GM23338 (cell line): Measurements from ENCODE around the gene HPD. TPM values are rescaled to one million over a fixed set of nuclear protein-coding genes. Genes with fewer than 3 reads are reported as not detected.

Source experiments
- ATAC-seq: fragments of 200-7000 bp; cut with Tn5 transposase; 3 replicates; pipeline ENCODE4 v1.9.1; 2020
- DNase-seq: peaks from one replicate; pipeline ENCODE4 v3.0.0-alpha.2; 2015; ENCODE audit warnings: low spot score
- H2AFZ ChIP-seq: fragments of 200-600 bp; sonication (generic); 2 replicates; pipeline ENCODE4 v1.8.0; 2016; ENCODE audit warnings: antibody characterized with exemption, mild to moderate bottlenecking, moderate library complexity
- H3F3A ChIP-seq: fragments of 200-600 bp; sonication (generic); replicated peaks from 2 replicates; pipeline ENCODE4 v1.8.0; 2017; ENCODE audit warnings: antibody characterized with exemption, mixed run types, low read depth
- H3K27ac ChIP-seq: fragments of 200-600 bp; sonication (generic); 2 replicates; pipeline ENCODE4 v1.6.1; 2016; ENCODE audit warnings: low read depth
- H3K27me3 ChIP-seq: fragments of 200-600 bp; sonication (generic); 2 replicates; pipeline ENCODE4 v1.8.0; 2016; ENCODE audit warnings: mild to moderate bottlenecking, mixed run types, moderate library complexity; ENCODE audit not compliant: insufficient read depth
- H3K36me3 ChIP-seq: fragments of 200-600 bp; sonication (generic); 2 replicates; pipeline ENCODE4 v1.8.0; 2016; ENCODE audit warnings: mild to moderate bottlenecking; ENCODE audit not compliant: insufficient read depth
- H3K4me1 ChIP-seq: fragments of 200-600 bp; sonication (generic); 2 replicates; pipeline ENCODE4 v1.8.0; 2016; ENCODE audit warnings: mild to moderate bottlenecking, moderate library complexity; ENCODE audit not compliant: insufficient read depth
- H3K4me2 ChIP-seq: fragments of 200-600 bp; sonication (generic); 2 replicates; pipeline ENCODE4 v1.7.1; 2017; ENCODE audit warnings: mixed run types
- H3K4me3 ChIP-seq: fragments of 200-600 bp; sonication (generic); 2 replicates; pipeline ENCODE4 v1.6.1; 2016; ENCODE audit warnings: mixed run types
- H3K79me2 ChIP-seq: fragments of 200-600 bp; sonication (generic); replicated peaks from 2 replicates; pipeline ENCODE4 v1.8.0; 2017; ENCODE audit warnings: mild to moderate bottlenecking; ENCODE audit not compliant: insufficient read depth
- H3K9me2 ChIP-seq: fragments of 200-600 bp; sonication (generic); 2 replicates; pipeline ENCODE4 v1.8.0; 2017; ENCODE audit not compliant: insufficient read depth
- H4K20me1 ChIP-seq: fragments of 200-600 bp; sonication (generic); replicated peaks from 2 replicates; pipeline ENCODE4 v1.8.0; 2017; ENCODE audit warnings: mild to moderate bottlenecking; ENCODE audit not compliant: insufficient read depth
- H3K27ac Mint-ChIP-seq: 2 replicates; pipeline ENCODE4 v1.8.0; 2020; ENCODE audit warnings: inconsistent platforms, mild to moderate bottlenecking, moderate library complexity, mixed read lengths
- H3K27me3 Mint-ChIP-seq: 3 replicates; pipeline ENCODE4 v1.8.0; 2022; ENCODE audit warnings: low read depth, mild to moderate bottlenecking, moderate library complexity, mixed read lengths, inconsistent platforms; ENCODE audit not compliant: insufficient read depth, poor library complexity
- H3K36me3 Mint-ChIP-seq: 3 replicates; pipeline ENCODE4 v1.8.0; 2021; ENCODE audit warnings: low read depth, mild to moderate bottlenecking, inconsistent platforms, moderate library complexity, mixed read lengths
- H3K4me1 Mint-ChIP-seq: 3 replicates; pipeline ENCODE4 v1.8.0; 2020; ENCODE audit warnings: mild to moderate bottlenecking, inconsistent platforms, mixed read lengths
- H3K4me3 Mint-ChIP-seq: 3 replicates; pipeline ENCODE4 v1.8.0; 2021; ENCODE audit warnings: moderate library complexity, mild to moderate bottlenecking, inconsistent platforms, mixed read lengths
- H3K9me3 Mint-ChIP-seq: 3 replicates; pipeline ENCODE4 v1.8.0; 2020; ENCODE audit warnings: moderate library complexity, mild to moderate bottlenecking, inconsistent platforms, mixed read lengths
- CREB1 ChIP-seq: fragments of 250-450 bp; sonication (Bioruptor Pico); IDR thresholded peaks from 2 replicates; pipeline ENCODE4 v1.5.0; 2020; ENCODE audit warnings: low read depth, mild to moderate bottlenecking, moderate library complexity
- EZH2 ChIP-seq: fragments of 200-600 bp; sonication (generic); IDR thresholded peaks from one replicate; pipeline ENCODE4 v1.8.0; 2017; ENCODE audit warnings: antibody characterized with exemption, mild to moderate bottlenecking, low read depth; ENCODE audit not compliant: unreplicated experiment
- EZH2phosphoT487 ChIP-seq: fragments of 200-600 bp; sonication (generic); IDR thresholded peaks from one replicate; pipeline ENCODE4 v1.8.1; 2018; ENCODE audit warnings: antibody characterized with exemption; ENCODE audit not compliant: unreplicated experiment
- JUNB ChIP-seq: IDR thresholded peaks from one replicate; pipeline ENCODE4 v1.6.1; 2016; ENCODE audit warnings: antibody characterized with exemption; ENCODE audit not compliant: unreplicated experiment
- NANOG ChIP-seq: IDR thresholded peaks from 2 replicates; pipeline ENCODE4 v1.6.1; 2016; ENCODE audit warnings: antibody characterized with exemption, borderline replicate concordance
- STAT1 ChIP-seq: IDR thresholded peaks from one replicate; pipeline ENCODE4 v1.6.1; 2016; ENCODE audit warnings: antibody characterized with exemption; ENCODE audit not compliant: unreplicated experiment
- ZNF114 ChIP-seq: fragments of 250-450 bp; sonication (Bioruptor Pico); IDR thresholded peaks from 2 replicates; pipeline ENCODE4 v1.5.0; 2020; ENCODE audit warnings: mild to moderate bottlenecking, moderate library complexity
- ZNF331 ChIP-seq: fragments of 250-450 bp; sonication (Bioruptor Pico); IDR thresholded peaks from 2 replicates; pipeline ENCODE4 v1.5.0; 2020; ENCODE audit warnings: low read depth, mild to moderate bottlenecking, moderate library complexity
- polyA plus RNA-seq: library from polyadenylated mRNA; unstranded; fragments of >200 nt; fragmentation: Nextera tagmentation; extraction: Ambion mirVana; gene quantifications from 2 replicates; pipeline ENCODE4 v1.2.1, GENCODE V29; 2016
- total RNA-seq: library from RNA; depleted of rRNA; stranded (reverse); fragments of >200 nt; shearing (Covaris generic); gene quantifications from 2 replicates; pipeline ENCODE4 v1.2.3, GENCODE V29; 2014
- TF ChIP-seq, protein P1 (sequence below): fragments of 250-450 bp; sonication (Bioruptor Pico); IDR thresholded peaks from 2 replicates; pipeline ENCODE4 v1.5.0; 2020; ENCODE audit warnings: mild to moderate bottlenecking, moderate library complexity
- TF ChIP-seq, protein P2 (sequence below): IDR thresholded peaks from 2 replicates; pipeline ENCODE4 v1.6.1; 2016; ENCODE audit warnings: antibody characterized with exemption
- TF ChIP-seq, protein P3 (sequence below): IDR thresholded peaks from one replicate; pipeline ENCODE4 v1.6.1; 2018; ENCODE audit warnings: antibody characterized with exemption; ENCODE audit not compliant: unreplicated experiment

HPD gene
- total and polyA plus RNA-seq, 2 experiments from 2014 or later, result not detected

DNA sequence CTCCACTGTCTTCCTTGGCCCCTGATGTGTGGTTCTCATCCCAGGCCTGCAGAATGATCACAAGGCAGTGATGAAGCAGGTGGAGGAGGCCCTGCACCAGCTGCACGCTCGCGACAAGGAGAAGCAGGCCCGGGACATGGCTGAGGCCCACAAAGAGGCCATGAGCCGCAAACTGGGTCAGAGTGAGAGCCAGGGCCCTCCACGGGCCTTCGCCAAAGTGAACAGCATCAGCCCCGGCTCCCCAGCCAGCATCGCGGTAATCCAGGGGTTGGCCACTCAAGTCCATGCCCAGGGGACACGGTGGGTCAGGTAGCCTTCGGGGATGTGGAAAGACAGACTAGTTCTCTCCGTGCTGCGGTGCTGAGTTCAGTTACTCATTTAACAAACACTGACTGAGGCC, 40.9 kb upstream of the HPD start (continued):
- TF ChIP-seq, protein P1, sequence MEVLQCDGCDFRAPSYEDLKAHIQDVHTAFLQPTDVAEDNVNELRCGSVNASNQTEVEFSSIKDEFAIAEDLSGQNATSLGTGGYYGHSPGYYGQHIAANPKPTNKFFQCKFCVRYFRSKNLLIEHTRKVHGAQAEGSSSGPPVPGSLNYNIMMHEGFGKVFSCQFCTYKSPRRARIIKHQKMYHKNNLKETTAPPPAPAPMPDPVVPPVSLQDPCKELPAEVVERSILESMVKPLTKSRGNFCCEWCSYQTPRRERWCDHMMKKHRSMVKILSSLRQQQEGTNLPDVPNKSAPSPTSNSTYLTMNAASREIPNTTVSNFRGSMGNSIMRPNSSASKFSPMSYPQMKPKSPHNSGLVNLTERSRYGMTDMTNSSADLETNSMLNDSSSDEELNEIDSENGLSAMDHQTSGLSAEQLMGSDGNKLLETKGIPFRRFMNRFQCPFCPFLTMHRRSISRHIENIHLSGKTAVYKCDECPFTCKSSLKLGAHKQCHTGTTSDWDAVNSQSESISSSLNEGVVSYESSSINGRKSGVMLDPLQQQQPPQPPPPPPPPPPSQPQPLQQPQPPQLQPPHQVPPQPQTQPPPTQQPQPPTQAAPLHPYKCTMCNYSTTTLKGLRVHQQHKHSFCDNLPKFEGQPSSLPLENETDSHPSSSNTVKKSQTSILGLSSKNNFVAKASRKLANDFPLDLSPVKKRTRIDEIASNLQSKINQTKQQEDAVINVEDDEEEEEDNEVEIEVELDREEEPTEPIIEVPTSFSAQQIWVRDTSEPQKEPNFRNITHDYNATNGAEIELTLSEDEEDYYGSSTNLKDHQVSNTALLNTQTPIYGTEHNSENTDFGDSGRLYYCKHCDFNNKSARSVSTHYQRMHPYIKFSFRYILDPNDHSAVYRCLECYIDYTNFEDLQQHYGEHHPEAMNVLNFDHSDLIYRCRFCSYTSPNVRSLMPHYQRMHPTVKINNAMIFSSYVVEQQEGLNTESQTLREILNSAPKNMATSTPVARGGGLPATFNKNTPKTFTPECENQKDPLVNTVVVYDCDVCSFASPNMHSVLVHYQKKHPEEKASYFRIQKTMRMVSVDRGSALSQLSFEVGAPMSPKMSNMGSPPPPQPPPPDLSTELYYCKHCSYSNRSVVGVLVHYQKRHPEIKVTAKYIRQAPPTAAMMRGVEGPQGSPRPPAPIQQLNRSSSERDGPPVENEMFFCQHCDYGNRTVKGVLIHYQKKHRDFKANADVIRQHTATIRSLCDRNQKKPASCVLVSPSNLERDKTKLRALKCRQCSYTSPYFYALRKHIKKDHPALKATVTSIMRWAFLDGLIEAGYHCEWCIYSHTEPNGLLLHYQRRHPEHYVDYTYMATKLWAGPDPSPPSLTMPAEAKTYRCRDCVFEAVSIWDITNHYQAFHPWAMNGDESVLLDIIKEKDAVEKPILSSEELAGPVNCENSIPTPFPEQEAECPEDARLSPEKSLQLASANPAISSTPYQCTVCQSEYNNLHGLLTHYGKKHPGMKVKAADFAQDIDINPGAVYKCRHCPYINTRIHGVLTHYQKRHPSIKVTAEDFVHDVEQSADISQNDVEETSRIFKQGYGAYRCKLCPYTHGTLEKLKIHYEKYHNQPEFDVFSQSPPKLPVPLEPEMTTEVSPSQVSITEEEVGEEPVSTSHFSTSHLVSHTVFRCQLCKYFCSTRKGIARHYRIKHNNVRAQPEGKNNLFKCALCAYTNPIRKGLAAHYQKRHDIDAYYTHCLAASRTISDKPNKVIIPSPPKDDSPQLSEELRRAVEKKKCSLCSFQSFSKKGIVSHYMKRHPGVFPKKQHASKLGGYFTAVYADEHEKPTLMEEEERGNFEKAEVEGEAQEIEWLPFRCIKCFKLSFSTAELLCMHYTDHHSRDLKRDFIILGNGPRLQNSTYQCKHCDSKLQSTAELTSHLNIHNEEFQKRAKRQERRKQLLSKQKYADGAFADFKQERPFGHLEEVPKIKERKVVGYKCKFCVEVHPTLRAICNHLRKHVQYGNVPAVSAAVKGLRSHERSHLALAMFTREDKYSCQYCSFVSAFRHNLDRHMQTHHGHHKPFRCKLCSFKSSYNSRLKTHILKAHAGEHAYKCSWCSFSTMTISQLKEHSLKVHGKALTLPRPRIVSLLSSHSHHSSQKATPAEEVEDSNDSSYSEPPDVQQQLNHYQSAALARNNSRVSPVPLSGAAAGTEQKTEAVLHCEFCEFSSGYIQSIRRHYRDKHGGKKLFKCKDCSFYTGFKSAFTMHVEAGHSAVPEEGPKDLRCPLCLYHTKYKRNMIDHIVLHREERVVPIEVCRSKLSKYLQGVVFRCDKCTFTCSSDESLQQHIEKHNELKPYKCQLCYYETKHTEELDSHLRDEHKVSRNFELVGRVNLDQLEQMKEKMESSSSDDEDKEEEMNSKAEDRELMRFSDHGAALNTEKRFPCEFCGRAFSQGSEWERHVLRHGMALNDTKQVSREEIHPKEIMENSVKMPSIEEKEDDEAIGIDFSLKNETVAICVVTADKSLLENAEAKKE (CRISPR knock-in tag), result no peak
- TF ChIP-seq, protein P2, sequence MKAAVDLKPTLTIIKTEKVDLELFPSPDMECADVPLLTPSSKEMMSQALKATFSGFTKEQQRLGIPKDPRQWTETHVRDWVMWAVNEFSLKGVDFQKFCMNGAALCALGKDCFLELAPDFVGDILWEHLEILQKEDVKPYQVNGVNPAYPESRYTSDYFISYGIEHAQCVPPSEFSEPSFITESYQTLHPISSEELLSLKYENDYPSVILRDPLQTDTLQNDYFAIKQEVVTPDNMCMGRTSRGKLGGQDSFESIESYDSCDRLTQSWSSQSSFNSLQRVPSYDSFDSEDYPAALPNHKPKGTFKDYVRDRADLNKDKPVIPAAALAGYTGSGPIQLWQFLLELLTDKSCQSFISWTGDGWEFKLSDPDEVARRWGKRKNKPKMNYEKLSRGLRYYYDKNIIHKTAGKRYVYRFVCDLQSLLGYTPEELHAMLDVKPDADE, result no peak

DNA sequence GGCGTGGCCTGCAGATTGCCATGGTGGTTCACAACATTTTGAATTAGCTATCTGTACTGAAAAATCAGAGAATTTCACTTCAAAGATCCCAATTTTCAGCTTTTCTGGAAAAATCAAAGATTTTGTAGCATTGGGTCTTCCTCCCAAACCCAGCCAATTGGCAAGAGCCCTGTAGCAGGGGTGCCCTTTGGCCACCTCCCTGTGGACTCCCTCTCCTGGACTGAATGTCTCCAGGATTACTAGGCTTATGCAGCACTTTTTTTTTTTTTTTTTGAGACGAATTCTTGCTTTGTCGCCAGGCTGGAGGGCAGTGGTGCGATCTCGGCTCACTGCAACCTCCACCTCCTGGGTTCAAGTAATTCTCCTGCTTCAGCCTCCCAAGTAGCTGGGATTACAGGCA, 39.6 kb upstream of the HPD start:
- Mint-ChIP-seq H3K27ac (no peak overlapping the region), H3K4me1 (peaks cover 10% of the 10 kb centered on the region), H3K27me3 (peaks cover 5% of the 10 kb centered on the region), H3K4me3 (no peak overlapping the region), H3K9me3 (no peaks in the 10 kb centered on the region), H3K36me3 (peaks cover 36% of the 10 kb centered on the region)
- H3K9me2 ChIP-seq, result no peaks in the 10 kb centered on the region
- ATAC-seq (no peak), DNase-seq (no peak)
- H3K4me1 ChIP-seq, result 0 out of 2 replicates have a peak, but pooled peaks cover 9% of the 10 kb centered on the region
- no peak overlapping the region for H3K27ac ChIP-seq
- H3K4me2 ChIP-seq, result no peak overlapping the region
- no peak overlapping the region for H2AFZ ChIP-seq
- H3K36me3 ChIP-seq, result peaks cover 7% of the 10 kb centered on the region; the same call in 1 of the 2 replicates
- H3K27me3 ChIP-seq, result no peaks in the 10 kb centered on the region
- H3F3A ChIP-seq, result no peaks in the 10 kb centered on the region
- H3K4me3 ChIP-seq, result no peak overlapping the region
- no peaks in the 10 kb centered on the region for H3K79me2 ChIP-seq
- peaks cover 19% of the 10 kb centered on the region for H4K20me1 ChIP-seq
- TF ChIP-seq NANOG, result no peak
- no peak for TF ChIP-seq EZH2phosphoT487
- TF ChIP-seq, protein P3, sequence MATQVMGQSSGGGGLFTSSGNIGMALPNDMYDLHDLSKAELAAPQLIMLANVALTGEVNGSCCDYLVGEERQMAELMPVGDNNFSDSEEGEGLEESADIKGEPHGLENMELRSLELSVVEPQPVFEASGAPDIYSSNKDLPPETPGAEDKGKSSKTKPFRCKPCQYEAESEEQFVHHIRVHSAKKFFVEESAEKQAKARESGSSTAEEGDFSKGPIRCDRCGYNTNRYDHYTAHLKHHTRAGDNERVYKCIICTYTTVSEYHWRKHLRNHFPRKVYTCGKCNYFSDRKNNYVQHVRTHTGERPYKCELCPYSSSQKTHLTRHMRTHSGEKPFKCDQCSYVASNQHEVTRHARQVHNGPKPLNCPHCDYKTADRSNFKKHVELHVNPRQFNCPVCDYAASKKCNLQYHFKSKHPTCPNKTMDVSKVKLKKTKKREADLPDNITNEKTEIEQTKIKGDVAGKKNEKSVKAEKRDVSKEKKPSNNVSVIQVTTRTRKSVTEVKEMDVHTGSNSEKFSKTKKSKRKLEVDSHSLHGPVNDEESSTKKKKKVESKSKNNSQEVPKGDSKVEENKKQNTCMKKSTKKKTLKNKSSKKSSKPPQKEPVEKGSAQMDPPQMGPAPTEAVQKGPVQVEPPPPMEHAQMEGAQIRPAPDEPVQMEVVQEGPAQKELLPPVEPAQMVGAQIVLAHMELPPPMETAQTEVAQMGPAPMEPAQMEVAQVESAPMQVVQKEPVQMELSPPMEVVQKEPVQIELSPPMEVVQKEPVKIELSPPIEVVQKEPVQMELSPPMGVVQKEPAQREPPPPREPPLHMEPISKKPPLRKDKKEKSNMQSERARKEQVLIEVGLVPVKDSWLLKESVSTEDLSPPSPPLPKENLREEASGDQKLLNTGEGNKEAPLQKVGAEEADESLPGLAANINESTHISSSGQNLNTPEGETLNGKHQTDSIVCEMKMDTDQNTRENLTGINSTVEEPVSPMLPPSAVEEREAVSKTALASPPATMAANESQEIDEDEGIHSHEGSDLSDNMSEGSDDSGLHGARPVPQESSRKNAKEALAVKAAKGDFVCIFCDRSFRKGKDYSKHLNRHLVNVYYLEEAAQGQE, result no peak
- no peak for TF ChIP-seq EZH2
- TF ChIP-seq, protein P2, result no peak
- TF ChIP-seq ZNF331 (CRISPR knock-in tag), result no peak
- TF ChIP-seq CREB1, result no peak
- no peak for TF ChIP-seq JUNB
- no peak for TF ChIP-seq ZNF114 (CRISPR knock-in tag)
- no peak for TF ChIP-seq STAT1
